Bronchial epithelial cell (primary cell): ENCODE data around the gene LEAP2. TPM values are rescaled to one million over a fixed set of nuclear protein-coding genes. Genes with fewer than 3 reads are reported as not detected.
A peak's percentile ranks its signal among the peaks of the same experiment; 100 is the strongest.

Experiments used
- DNase-seq: peaks from one replicate; pipeline ENCODE4 v3.0.0-alpha.2; 2010; ENCODE audit warnings: low read depth
- FAIRE-seq: peaks from 2 replicates; lab custom pipeline; 2011; peaks lifted over from hg19 to GRCh38; lab: Jason Lieb, UNC
- H3K27me3 ChIP-seq: 2 replicates; pipeline ENCODE4 v1.5.1; 2011; ENCODE audit warnings: low read length; ENCODE audit not compliant: control insufficient read depth, insufficient read depth
- H3K36me3 ChIP-seq: 2 replicates; pipeline ENCODE4 v1.5.1; 2011; ENCODE audit warnings: low read length; ENCODE audit not compliant: control insufficient read depth, insufficient read depth
- H3K4me3 ChIP-seq: 2 replicates; pipeline ENCODE4 v1.5.1; 2011; ENCODE audit warnings: mild to moderate bottlenecking, low read depth, low read length, control low read depth
- total RNA-seq: library from RNA; depleted of rRNA; stranded (reverse); fragments of >200 nt; gene quantifications from 2 replicates; pipeline ENCODE4 v1.2.1, GENCODE V29; 2014
- TF ChIP-seq, protein P1 (sequence below): IDR thresholded peaks from 2 replicates; pipeline ENCODE4 v1.5.1; 2011; ENCODE audit warnings: mild to moderate bottlenecking, moderate library complexity, low read length, control low read depth, inconsistent platforms; ENCODE audit not compliant: insufficient read depth, severe bottlenecking

Gene LEAP2
- total RNA-seq, 1 donor from 2014 or later, result 0.53 TPM

DNA sequence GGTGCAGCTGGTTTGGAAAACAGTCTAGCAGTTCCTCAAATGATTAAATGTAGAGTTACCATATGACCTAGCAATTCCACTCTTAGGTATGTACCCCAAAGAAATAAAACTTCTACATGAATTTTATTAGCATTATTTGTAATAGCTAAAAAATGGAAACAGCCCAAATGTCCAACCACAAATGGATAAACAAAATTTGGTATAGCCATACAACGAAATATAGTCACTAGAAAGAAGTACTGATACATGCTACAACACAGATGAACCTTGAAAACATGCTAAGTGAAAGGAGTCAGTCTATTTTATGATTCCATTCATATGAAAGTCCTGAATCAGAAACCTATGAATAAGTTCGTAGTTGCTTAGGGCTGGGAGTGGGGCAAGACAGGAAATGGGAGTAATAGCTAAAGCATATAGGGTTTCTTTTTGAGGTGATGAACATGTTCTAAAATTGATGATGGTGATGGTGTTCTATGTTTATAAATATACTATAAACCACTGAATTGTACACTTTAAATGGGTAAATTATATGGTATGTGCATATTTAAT is 13.5 kb upstream of the LEAP2 start:
- Histone ChIP-seq H3K27me3 (no peaks in the 10 kb centered on the region), H3K4me3 (no peak overlapping the region), H3K36me3 (no peaks in the 10 kb centered on the region)
- TF ChIP-seq, protein P1, sequence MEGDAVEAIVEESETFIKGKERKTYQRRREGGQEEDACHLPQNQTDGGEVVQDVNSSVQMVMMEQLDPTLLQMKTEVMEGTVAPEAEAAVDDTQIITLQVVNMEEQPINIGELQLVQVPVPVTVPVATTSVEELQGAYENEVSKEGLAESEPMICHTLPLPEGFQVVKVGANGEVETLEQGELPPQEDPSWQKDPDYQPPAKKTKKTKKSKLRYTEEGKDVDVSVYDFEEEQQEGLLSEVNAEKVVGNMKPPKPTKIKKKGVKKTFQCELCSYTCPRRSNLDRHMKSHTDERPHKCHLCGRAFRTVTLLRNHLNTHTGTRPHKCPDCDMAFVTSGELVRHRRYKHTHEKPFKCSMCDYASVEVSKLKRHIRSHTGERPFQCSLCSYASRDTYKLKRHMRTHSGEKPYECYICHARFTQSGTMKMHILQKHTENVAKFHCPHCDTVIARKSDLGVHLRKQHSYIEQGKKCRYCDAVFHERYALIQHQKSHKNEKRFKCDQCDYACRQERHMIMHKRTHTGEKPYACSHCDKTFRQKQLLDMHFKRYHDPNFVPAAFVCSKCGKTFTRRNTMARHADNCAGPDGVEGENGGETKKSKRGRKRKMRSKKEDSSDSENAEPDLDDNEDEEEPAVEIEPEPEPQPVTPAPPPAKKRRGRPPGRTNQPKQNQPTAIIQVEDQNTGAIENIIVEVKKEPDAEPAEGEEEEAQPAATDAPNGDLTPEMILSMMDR, result no peak
- FAIRE-seq, result no peak
- DNase-seq, result peak; percentile 43

DNA sequence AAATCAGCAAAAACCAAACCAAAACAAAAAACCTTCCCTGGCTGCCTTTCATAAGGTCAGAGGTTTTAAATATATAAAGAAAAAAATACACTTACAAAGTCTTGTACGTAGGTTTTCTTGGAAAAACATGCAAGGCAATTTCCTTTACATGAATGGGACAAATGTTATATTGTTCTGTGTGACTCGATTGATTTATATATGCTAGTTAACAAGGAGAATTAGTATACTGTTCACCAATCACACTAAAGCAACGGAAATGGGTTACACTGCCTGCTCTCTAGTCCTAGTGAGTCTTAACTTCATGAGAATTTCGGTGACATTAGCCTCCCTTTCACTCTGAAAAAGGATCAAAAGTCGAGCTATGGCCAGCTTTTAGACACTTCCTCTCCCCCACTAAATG is 12.7 kb upstream of the LEAP2 start:
- TF ChIP-seq, protein P1, result no peak
- Histone ChIP-seq H3K4me3 (no peak overlapping the region), H3K27me3 (no peaks in the 10 kb centered on the region), H3K36me3 (no peaks in the 10 kb centered on the region)
- FAIRE-seq (no peak), DNase-seq (no peak)

DNA sequence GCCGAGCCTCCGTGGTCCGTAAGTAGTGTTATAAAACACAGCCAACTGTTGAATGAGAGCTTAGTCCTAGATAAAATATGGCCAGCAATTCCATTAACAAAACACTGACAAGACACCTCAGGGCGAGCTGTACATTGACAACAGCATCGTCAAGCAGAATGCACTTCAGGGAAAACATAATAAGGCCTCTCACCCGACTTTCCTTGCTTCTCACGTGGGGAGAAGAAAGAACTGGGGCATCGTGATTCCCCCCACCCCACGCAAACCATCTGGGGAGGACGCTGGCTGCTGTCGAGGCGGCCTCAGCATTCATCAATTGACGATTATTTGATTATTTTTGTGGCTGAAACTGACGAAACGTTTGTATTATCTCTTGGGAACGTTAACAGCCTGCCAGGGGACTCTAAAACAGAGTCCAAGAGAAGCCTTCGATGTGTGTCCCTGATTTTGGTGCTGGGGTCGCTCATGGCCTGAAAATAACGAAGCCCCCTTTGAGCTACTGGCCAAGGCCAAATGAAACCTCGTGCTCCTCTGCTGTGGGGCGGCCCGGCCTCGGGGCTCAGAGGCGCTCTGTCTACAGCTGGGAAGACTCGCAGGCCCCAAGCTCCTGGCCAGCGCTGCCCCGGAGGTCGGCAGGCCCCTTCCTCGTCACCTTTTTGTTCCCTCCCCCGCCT is 7.7 kb upstream of the LEAP2 start:
- DNase-seq (no peak), FAIRE-seq (no peak)
- TF ChIP-seq, protein P1, result no peak
- Histone ChIP-seq H3K4me3 (peak overlapping the region; percentile 75), H3K27me3 (no peaks in the 10 kb centered on the region), H3K36me3 (peaks cover 5% of the 10 kb centered on the region)

DNA sequence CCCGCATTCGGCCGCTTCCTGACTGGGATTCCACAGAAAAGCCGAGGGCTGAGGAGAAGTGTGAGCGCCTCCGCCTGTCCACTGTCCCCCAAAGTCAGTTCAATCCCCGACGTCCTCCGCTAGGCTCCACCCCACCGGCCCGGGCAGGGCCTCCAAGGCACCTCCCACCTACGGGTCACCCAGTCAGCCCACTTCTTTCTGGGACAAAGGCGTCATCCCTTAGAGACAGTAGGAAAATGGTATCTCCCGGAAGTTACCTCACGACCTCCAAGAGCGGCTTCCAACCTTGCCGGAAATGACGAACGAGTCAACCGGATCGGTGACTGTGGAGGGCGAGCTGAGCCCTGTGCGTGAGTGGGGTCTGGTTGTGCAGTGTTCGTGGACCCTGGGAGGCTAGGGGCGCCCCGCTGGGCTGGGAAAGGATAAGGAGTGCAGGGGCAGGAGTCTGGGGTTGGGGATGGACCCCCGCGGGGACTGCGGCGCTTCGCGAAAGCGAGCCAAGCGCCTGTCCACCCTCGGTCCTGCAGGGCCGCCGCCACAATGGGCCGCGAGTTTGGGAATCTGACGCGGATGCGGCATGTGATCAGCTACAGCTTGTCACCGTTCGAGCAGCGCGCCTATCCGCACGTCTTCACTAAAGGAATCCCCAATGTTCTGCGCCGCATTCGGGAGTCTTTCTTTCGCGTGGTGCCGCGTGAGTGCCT is 7.0 kb upstream of the LEAP2 start, which contains the start of the genes GDF9 and UQCRQ:
Gene GDF9, minus strand, starts transcription at position 128 of the 704 bp plus-strand sequence. CDS start 1,936 bp downstream, outside the sequence.
Gene UQCRQ, plus strand, starts transcription at position 301 of the 704 bp plus-strand sequence. Its CDS starts 240 bp downstream, at position 541.
- peak; percentile 100 for DNase-seq
- H3K4me3 ChIP-seq, result peak within 1 kb of the TSS; percentile 75
- no peak for FAIRE-seq
- TF ChIP-seq, protein P1, result peak; percentile 30
- no peaks in the 10 kb centered on the region for H3K27me3 ChIP-seq
- H3K36me3 ChIP-seq, result peaks cover 5% of the 10 kb centered on the region

DNA sequence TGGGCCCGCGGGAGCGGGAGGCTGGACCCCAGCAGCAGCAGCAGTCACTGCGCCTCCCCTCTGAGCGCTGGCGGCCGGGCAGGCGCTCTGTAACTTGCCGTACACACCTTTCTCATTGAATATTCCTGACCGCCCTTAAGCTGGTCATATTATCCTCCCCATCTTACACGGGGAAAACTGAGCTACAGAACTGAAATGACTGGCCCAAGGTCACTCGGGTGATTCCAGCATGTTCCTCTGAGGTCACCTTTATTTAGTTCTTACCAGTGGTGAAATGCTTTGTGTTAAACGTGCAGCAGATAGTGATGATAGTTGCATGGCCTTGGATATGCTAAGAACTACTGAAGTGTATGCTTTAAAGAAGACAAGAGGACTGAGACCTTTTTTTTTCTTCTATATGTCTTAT is 6.4 kb upstream of the LEAP2 start:
- DNase-seq, result no peak
- TF ChIP-seq, protein P1, result no peak
- Histone ChIP-seq H3K4me3 (peak overlapping the region; percentile 75), H3K27me3 (no peaks in the 10 kb centered on the region), H3K36me3 (peaks cover 5% of the 10 kb centered on the region)
- no peak for FAIRE-seq
